Right lobe of liver (tissue), 6 donors: Measurements from ENCODE around the gene PSMG3. TPM values are rescaled to one million over a fixed set of nuclear protein-coding genes. Genes with fewer than 3 reads are reported as not detected.

Experiments used
- ATAC-seq, 4 donors: fragments of 200-7000 bp; cut with Tn5 transposase; one replicate each; pipeline ENCODE4 v1.9.1; 2020; ENCODE audit warnings: mild to moderate bottlenecking in 4 of 4, moderate library complexity in 4 of 4
- DNase-seq, 3 donors: peaks; one replicate each; pipeline ENCODE4 v3.0.0-alpha.2; 2020
- H3K27ac ChIP-seq, 3 donors: fragments of 200-600 bp; one replicate each; pipeline ENCODE4 v1.8.0; 2022
- H3K27me3 ChIP-seq, 2 donors: fragments of 200-600 bp; one replicate each; pipeline ENCODE4 v1.8.0; 2022
- H3K36me3 ChIP-seq, 4 donors: fragments of 200-600 bp; sonication (generic) in 1 of 4; one replicate each; pipeline versions ENCODE4 v1.5.1 to v1.8.0; 2017 to 2022; ENCODE audit warnings: control low read depth in 1 of 4
- H3K4me1 ChIP-seq, 4 donors: fragments of 200-600 bp; sonication (generic) in 1 of 4; one replicate each; pipeline versions ENCODE4 v1.5.1 to v1.8.0; 2017 to 2022; ENCODE audit warnings: control low read depth in 1 of 4
- H3K4me3 ChIP-seq, 3 donors: fragments of 200-600 bp; one replicate each; pipeline ENCODE4 v1.8.0; 2022
- H3K9me3 ChIP-seq, 4 donors: fragments of 200-600 bp; sonication (generic) in 1 of 4; one replicate each; pipeline versions ENCODE4 v1.5.1 to v1.8.0; 2017 to 2022; ENCODE audit warnings: control low read depth in 1 of 4
- CTCF ChIP-seq, 4 donors: fragments of 200-600 bp in 3 of 4; fragments of 450-650 bp in 1 of 4; IDR thresholded peaks; one replicate each; pipeline versions ENCODE4 v1.5.1 to v1.8.0; 2016 to 2022; ENCODE audit warnings: antibody characterized with exemption in 4 of 4, mild to moderate bottlenecking in 2 of 4
- POLR2A ChIP-seq: fragments of 450-650 bp; IDR thresholded peaks from one replicate; pipeline ENCODE4 v1.6.1; 2017; ENCODE audit warnings: antibody characterized with exemption, mild to moderate bottlenecking
- WGBS: methylation state at CpG from one replicate; pipeline ENCODE4 v1.1.6; 2018; ENCODE audit warnings: low coverage, low lambda C conversion rate; ENCODE audit not compliant: insufficient coverage; ENCODE audit errors: missing lambda C conversion rate; 5-methylcytosine and 5-hydroxymethylcytosine counted together
- intact Hi-C, 2 donors: fragments of 100-400 bp; cut with DNase I; formaldehyde crosslinking; loops; one replicate each; pipeline versions ENCODE4 v1.11.2 to v1.14.1; 2022
- total RNA-seq, 6 experiments: library from RNA; depleted of rRNA in 2 of 6; stranded (reverse); fragments of >200 nt in 2 of 6; fragmentation: NEBNext Ultra II Directional in 3 of 6; extraction: Animal tissue kit (Norgen Biotek cat#: 25700) in 3 of 6; gene quantifications; one replicate each; pipeline versions ENCODE4 v1.1.0 to v1.2.4, GENCODE V29; 2016 to 2023
- donor health status: DM: no; HTN: yes; CAD: no.
- donor health status: DM: no; HTN: no; CAD: no.
- donor health status: DM: no; HTN: no; CAD: no.
- donor health status: DM: no; HTN: yes; CAD: no.
- donor health status: DM: no; HTN: yes; CAD: no.

The PSMG3 gene
- total RNA-seq, 6 experiments from 2014 or later = 7.6 to 28.1 (median 9.2) TPM

DNA sequence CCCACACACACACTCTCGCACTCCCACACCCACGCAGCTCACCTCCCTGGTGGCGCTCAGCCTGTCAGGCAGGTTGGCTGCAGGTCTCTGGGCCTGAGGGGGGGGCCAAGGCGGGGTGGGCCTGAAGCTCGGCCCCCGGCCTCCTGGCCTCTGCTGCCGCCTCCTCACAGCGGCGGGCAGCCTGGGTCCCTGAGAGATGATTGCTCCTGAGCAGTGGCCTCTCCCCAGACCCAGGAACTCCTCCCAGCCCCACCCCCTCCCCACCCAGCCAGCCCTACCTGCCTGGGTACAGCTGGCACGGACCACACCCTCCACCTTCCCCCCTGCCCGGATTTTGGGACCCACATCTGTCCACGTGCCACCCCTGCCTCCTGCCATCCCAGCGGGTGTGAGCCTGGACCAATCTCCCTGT, 9.2 kb downstream of the PSMG3 start:
- DNase-seq (peak in 1 of 3 donors; percentile 38), ATAC-seq (no peak)
- 71% methylated on average over 6 of the region's 13 CpGs for WGBS

GRCh38 chr7:1559626-1560590, 9.9 kb downstream of the PSMG3 start:
- no peaks in the 10 kb centered on the region for H3K27me3 ChIP-seq
- H3K9me3 ChIP-seq = no peaks in the 10 kb centered on the region
- peak in 2 of 3 donors; percentile 45 to 51 for DNase-seq
- H3K4me1 ChIP-seq = peaks cover 0 to 7% (median 0%) of the 10 kb centered on the region in 4 donors
- H3K4me3 ChIP-seq = no peak overlapping the region
- 100% methylated on average over 3 of the region's 28 CpGs for WGBS
- no peaks in the 10 kb centered on the region for H3K36me3 ChIP-seq
- ATAC-seq = no peak
- no peak overlapping the region for H3K27ac ChIP-seq
- TF ChIP-seq POLR2A (no peak), CTCF (IDR thresholded peaks at IDR 0.05) (no peak)
- intact Hi-C loops = no loop called here

More for the DNA sequence above, 9.2 kb downstream of the PSMG3 start:
- intact Hi-C loops = no loop called here
- H3K9me3 ChIP-seq = no peaks in the 10 kb centered on the region
- peaks cover 0 to 4% (median 0%) of the 10 kb centered on the region in 4 donors for H3K4me1 ChIP-seq
- TF ChIP-seq POLR2A (no peak), CTCF (IDR thresholded peaks at IDR 0.05) (no peak)
- no peak overlapping the region for H3K4me3 ChIP-seq
- H3K27me3 ChIP-seq = no peaks in the 10 kb centered on the region
- H3K36me3 ChIP-seq = no peaks in the 10 kb centered on the region
- no peak overlapping the region for H3K27ac ChIP-seq

- DNase-seq = peak in 2 of 3 donors; percentile 44 to 57
- Histone ChIP-seq H3K27ac (no peak overlapping the region), H3K27me3 (no peaks in the 10 kb centered on the region), H3K9me3 (no peaks in the 10 kb centered on the region), H3K36me3 (no peaks in the 10 kb centered on the region), H3K4me3 (no peak overlapping the region), H3K4me1 (peaks cover 0 to 9% (median 0%) of the 10 kb centered on the region in 4 donors)
- ATAC-seq = no peak
- WGBS = no CpG with 5 or more reads among the region's 32 CpGs
- intact Hi-C loops = no loop called here
- TF ChIP-seq POLR2A = no peak
- no peak for TF ChIP-seq CTCF (IDR thresholded peaks at IDR 0.05)
These were observed 10.8 kb downstream of the PSMG3 start for GRCh38 chr7:1558841-1559625.

- peaks cover 0 to 9% (median 0%) of the 10 kb centered on the region in 4 donors for H3K4me1 ChIP-seq
- TF ChIP-seq POLR2A (no peak), CTCF (IDR thresholded peaks at IDR 0.05) (peak in 2 of 4 donors; percentile 8 to 22)
- no peak for ATAC-seq
- H3K27me3 ChIP-seq = no peaks in the 10 kb centered on the region
- intact Hi-C loops = no loop called here
- no peaks in the 10 kb centered on the region for H3K9me3 ChIP-seq
- no peaks in the 10 kb centered on the region for H3K36me3 ChIP-seq
- no peak overlapping the region for H3K4me3 ChIP-seq
- no CpG with 5 or more reads among the region's 24 CpGs for WGBS
- DNase-seq = peak in 2 of 3 donors; percentile 21 to 42
- H3K27ac ChIP-seq = no peak overlapping the region
These were observed 11.5 kb downstream of the PSMG3 start for GRCh38 chr7:1558181-1558811.
